HG03521 (cell line): ENCODE results near the gene AIFM1.
"Not testable (repeated sequence)": the region's sequence is repeated elsewhere in the genome, so short reads cannot be mapped to it uniquely, and the experiment has no call there.

Experiments
- ATAC-seq: cut with Tn5 transposase; IDR thresholded peaks from one replicate; pipeline ENCODE4 v1.9.1; 2021; ENCODE audit warnings: mild to moderate bottlenecking, moderate library complexity; ENCODE audit not compliant: unreplicated experiment

AIFM1 gene

DNA sequence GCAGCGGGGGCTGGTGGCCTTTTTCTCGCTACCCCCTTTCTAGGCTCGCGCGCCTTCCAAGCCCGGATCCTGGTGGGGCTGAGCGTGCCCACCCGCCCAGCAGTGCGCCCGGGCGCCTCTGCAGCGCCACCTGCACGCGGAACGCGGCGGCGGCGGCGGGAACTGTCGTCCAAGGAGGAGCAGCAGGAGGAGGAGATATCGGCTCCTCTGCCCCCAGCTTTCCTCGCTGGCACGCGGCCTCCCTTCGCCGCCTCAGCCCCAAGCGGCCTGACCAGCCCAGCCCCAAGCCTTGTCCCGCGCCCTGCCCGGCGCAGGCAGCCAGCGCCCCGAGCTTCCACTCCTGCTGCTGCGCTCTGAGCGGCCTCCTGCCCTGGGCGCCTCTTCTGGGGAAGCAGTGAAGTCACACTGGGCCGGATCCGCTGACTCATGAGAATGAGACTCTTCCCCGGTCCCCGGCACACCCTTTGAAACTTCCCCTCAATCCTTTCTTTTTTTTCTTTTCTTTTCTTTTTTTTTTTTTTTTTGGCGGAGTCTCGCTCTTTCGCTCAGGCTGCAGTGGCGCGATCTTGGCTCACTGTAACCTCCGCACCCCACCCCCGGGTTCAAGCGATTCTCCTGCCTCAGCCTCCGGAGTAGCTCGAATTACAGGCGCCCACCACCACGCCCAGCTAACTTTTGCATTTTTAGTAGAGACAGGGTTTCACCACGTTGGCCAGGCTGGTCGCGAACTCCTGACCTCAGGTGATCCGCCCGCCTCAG lies 44.7 kb downstream of the AIFM1 start:
- ATAC-seq = peak; percentile 66

DNA sequence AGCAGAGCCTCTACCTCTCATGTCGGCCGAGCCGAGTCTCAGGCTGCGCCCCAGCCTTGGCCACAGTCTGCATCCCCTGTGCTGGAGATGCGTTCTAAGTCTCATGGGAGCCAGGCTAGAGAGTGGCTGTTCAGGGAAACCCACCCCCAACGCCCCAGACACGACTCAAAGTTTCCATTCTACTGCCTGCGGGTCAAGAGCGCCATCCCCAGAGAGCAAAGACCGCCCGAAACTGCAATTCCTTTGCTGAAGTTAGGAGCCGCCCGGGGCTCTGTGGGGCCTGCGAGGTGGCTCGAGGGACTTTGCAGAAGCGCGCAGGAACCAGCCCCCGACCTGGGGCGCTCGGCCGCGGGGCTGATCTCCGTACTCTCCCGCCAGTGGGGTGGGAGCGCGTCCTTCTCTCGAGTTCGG lies 45.3 kb downstream of the AIFM1 start:
- peak; percentile 35 for ATAC-seq

DNA sequence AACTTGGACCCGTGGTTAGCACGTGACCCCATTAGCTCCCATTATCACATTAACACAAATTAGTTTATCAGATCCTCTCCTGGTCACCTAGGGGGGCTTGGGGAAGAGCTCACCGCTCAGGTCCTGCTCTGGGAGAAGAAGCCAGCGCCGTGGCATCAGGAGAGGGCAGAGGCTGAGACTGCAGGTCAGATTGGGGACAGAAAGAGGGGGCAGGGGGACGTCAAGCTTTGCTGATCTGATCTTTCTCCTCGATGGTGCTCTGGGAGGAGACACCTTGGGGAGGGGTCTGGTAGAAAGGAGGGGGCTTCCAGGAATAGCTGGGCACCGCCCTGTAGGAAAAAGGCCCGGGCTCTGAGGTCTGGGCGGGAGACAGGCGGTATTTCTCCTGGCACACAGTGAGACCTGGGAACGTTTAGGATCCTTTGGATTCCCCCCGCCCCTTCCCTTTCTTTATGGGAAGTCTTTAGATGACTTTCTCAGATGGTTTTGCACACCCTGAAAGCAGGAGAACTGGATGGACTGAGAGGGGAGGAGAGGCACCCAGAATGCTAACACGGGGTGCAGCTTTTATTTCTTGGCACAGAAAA lies 46.2 kb downstream of the AIFM1 start:
- ATAC-seq = no peak

DNA sequence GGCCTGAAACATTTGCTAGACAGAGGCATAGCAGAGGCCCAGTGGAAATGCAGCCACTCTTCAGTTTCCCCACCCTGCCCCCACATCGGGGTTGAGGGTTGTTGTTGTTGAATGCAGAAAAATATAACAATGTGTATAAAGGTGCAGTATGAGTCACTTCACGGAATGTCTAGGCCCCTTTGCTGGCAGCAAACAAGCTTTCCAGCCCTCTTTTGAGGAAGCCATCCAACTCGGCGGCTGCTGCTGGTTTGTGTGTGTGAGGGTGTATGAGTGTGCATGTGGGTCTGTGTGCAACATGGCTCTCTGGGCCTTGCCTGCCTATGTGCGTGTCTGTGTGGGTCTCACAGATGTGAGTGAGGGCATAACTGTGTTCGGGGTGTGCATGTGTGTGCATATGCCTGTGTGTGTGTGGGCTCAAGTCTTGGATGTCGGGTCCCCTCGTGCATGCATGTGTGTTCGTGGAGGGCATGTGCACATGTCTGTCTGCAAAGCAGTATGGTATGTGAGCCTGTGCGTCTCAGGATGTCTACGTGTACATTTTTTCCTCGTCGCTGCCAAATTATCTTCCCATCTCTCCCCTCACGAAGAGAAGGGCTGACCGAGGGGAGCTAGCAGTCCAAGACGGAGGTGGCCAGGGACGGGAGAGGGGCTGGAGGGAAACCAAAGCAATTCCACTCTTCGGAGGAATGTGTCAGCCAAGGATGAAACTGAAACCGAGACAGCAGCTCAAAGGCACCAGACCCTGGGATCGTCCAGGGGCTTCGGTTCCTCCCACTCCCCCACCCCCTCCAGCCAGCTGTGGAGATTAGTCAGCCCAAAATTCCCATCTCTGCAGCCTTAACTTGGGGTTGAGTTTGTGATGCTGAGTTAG lies 47.0 kb downstream of the AIFM1 start:
- ATAC-seq = no peak

DNA sequence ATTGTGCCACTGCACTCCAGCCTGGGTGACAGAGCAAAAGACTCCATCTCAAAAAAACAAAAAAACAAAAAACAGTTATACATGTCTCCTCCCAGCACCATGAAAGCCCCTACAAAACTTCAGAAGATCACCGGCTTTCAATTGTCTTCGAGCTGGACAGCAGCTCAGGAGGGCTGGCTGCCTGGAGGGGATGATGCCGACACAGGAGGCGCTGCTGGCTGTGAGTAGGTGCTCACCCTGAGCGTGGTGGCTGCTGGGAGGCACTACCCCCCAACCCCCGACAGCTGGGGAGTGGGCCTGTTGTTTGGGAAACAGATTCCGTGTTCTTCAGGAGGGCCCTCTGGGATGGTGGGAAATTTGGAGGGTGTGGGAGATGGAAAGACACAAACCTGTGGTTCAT lies 48.5 kb downstream of the AIFM1 start:
- ATAC-seq = no peak

DNA sequence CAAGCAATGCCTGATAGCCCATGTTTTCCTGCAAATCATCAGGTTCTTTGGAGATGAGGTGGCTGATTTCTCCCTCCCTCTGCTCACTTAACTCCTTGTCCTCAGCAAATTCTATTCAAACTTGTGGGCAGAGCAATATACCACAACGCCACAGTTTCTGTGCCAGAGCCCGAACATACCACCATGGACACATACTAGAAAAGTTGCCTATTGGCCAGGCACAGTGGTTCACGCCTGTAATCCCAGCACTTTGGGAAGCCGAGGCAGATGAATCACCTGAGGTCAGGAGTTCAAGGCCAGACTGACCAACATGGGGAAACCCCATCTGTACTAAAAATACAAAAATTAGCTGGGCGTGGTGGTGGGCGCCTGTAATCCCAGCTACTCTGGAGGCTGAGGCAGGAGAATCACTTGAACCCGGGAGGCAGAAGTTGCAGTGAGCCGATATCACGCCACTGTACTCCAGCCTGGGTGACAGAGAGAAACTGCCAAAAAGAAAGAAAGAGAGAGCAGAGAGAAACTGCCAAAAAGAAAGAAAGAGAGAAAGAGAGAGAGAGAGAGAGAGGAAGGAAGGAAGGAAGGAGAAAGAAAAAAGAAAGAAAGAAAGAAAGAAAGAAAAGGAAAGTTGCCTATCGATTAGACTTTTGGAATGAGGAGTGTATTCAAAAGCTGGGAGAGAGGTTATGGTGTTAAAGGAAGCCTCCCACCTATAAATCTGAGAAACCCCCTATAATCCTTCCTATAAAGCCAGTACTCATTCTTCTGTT lies 50.3 kb downstream of the AIFM1 start:
- not testable (repeated sequence) for ATAC-seq

DNA sequence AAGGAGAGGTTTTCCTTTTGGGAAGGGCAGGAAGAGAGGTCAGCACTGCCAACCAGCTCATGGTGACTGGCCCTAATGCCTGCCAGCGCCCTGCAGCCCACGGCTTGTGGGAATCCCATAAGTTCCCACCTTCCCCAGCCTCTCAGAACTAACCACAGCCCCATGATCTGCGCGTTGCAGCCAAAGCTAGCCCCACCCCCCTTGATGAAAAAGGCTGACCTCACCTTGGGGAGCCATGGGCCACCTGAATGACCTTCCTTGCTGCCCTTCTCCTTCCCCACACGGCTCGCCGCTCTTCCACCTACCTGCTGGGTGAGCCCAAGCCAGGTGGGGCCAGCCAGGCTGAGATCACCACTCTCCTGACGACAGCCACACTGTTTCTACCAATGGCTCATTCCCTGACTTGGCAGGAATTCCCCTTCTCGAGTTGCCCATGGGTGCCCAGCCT lies 51.5 kb downstream of the AIFM1 start:
- no peak for ATAC-seq

DNA sequence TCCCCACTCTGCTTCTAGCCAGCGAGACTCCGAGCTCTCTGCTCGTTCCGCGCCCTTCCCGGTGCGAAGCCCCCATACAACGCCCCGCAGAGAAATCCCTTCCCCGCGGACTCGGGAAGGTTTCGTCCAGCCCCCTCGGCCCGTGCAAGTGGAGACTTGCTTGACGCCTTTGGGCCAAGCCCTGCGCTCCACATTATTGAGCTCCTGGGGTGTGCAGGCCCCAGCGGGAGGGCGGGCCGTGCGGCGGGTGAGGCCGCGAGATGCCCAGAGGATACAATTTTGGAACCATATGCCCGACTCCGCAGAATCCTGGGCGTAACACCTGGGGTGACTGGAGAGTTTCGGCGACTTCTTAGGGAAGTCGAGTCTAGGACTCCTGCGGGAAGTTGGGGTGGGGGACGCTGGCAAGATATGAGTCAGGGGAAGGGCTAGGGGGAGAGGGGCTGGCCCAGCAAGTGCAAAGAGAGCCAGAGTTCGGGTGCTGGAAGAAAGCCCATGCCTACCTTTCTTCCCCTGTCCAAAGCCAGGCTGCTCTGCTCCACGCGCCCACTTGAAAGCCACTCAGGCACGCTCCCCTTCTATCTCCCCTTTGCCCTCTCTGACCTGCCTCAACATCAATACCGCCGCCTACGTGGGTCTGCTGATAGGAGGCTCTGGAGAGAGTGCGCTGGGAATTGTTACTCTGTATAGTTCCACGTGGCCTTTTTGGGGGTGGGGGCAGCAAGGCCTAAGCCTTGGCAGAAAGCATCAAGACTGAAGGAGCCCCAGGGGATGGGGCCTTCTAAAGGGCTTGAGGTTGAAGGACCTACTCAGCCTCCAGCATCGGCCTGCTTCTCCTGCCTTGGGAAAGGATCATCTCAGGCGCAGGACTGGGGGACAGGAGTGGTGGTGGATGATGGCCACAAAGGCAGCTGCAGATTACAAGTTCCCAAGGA lies 54.2 kb downstream of the AIFM1 start:
- no peak for ATAC-seq

DNA sequence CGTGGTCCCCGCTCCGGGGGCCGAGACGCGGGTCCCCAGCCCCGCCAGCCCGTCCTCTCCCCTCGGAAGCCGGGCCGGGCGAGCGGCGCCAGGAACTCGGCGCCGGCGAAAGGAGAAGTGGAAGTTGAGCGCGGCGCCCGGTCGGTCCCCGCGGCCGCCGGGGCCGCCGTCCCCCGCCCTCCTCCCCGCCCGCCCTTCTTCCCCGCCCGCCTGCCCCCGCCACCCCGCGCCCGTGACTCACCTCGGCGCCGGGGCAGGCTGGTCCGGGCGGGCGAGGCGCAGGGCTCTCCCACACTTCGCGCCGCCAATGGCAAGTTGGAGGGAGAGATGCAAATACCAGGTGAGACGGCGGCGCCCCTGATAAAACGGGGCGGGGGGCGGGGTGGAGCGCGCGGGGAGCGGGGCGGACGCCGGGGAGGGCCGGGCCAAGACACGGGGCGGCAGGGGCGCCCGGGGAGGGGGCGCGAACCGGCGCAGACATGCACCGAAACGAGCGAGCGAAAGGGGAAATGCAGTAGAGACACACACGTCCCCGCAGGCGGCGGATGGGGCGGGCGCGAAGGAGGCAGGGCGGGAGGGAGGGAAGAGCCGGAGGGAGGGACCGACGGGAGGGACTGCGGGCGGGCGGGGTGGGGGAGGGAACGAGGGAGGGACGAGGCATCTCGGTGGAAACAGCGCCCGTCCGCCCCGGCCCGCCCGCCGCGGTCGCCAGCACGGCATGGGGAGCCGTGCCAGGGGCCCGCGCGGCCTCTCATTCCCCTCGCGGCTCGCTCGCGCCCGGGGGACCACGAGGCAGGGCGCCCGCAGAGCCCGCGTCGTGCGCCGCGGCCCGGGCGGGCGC lies 55.0 kb downstream of the AIFM1 start, which contains the start of gene ELF4:
ELF4 (minus strand) TSS at position 119 of the 841 bp plus-strand sequence. CDS start 29,167 bp downstream, outside the sequence.
- peak; percentile 34 for ATAC-seq

DNA sequence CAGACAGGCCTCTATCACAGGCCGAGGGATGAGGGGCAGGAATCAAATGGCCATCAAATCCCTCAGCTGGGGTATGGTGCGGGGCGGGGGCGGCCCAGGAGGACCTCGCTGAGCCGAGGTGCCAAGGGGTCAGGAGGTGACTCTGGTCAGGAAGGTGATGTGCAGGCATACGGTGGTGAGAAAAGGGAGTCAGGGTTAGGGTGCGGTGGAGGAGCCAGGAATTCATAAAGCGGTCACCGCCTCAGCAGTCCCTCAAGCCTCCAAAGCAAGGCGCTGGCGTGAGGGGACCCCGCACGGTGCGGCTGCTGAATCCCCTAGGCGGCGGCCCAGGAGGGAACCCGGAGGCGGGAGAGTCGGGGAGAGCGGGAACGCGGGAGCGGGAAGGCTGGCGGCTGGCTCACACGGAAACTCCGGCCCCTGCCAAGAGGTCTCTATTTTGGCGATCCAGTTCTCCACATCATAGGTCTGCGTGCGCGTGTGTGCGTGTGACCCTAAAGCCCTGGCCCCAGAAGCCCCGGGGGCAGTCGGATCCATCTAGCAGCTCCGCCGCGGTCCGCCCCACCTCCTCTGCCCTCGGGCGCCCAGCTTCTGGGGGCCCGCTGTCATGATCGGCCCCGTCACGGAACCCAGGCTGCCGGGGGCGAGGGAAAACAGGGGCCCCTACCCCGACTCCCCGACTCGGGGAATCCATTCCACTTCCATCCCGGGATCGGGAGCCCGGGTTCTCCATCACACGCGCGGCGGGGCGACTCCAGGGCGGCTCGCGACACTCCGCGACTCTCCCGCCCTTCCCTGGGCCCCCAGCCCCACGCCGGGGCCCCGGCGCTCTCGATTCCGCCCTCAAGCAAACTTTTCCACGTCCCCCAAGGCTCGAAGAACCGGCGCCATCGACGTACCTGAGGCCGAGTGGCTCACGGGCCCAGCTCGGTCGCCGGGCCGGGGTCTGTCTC lies 55.9 kb downstream of the AIFM1 start:
- peak; percentile 6 for ATAC-seq

DNA sequence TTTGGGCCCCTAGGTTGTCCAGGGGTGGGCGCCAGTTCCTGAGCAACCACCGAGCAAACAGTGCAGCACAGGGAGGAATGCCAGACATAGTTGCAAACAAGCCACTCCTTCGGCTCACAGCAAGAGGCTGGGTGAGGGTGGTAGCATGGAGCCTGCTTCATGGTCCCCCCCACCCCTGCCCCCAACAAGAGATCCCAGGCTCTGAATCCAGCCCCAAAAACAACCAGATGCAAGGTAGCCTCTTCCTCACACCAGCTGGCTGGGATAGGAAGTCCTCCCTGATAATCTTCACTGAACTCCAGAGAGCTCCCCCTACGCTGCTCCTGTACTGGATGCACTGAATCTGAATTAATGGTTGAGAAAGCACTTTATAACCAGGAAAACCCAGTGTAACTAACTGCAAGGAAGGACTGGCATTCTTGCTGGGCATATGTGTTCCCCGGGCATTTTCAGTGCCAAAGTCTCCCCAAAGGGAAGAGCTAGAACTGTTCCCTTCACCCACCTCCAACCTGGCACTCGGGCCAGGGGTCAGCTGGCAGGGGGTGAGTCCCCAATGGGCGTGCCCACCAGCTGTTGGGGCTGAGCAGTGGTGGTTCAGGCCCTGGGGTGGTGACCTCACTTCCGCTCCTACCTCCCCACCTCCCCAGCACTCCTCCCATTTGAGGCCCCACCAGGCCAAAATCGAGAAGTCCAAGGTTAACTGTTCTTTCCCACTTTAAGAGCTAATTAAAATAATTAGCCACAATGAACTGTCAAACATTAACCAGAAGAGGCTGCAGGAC lies 56.8 kb downstream of the AIFM1 start:
- peak; percentile 60 for ATAC-seq

DNA sequence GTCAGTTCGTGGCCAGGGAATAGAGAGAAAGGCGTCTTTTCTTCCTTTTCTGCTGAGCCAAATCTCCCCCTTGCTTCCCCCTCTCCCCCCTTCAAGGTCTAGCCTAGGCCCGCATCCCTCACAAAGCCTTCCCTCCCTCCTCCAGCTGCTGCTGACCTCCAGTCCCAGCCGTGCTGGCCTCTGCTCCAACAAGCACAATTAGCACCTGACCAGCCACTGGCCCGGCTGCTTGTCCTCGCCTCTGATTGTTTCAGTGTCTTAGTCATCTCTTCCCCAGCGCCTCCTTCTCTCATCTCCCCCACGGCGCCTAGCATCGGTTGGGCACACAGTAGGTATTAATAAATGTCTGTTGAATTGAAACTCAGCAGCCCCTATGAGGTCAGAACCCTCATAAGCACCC lies 59.6 kb downstream of the AIFM1 start:
- no peak for ATAC-seq

DNA sequence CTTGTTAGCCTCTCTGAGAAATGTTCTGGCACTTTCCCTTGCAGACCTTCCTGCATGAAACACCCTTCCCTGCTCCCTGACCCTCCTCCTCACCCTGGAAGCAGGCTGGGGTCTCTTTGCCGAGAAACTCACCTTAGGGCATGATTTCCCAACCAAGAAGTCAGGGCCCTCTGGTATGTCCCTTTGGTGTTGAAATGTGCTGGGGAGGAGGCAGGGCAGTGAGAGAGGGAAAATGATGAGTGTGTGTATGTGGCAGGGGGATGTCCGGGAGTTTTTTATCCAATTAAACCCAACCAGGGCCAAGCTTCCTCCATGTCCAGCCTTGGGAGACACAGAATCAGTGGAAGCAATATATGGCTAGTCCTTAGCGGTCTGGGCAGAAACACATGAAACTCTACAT lies 60.4 kb downstream of the AIFM1 start:
- no peak for ATAC-seq

DNA sequence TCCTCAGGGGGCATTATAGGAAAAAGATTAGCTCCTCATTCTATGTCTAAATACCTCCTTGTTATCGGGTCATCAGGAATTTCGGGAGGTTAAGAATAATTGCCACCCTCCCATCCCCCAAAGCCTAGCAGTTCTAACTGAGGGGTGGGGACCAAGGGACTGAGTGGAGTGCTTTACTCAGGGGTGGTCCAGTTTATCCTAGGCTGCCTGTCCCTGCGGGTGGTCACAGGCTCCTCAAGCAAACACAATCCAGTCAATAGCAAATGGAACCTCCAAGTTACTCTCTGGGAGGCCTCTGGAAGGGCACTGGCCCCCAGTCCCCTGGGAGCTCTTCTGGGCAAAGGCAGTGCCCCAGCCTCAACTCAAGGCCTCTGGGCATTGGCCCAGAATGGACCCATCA lies 62.0 kb downstream of the AIFM1 start:
- ATAC-seq = no peak

DNA sequence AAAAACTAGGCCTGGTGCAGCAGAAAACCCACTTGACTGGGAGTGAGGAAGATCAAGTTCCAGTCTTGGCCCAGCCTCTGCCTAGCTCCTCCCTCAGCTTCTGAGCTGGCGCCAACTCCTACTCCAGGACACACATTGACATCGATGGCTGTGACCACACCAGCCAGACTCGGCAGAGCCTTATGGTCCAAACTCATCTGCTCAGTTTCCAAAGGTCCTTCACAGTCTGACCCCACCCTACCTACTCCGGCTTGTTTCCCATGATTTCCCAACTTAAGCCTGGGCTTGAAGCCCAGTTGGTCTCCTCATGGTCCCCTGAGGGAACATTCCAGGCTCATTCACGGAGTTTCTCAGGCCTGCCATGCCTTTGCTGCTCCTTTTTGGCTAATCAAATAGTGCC lies 65.5 kb downstream of the AIFM1 start:
- no peak for ATAC-seq

DNA sequence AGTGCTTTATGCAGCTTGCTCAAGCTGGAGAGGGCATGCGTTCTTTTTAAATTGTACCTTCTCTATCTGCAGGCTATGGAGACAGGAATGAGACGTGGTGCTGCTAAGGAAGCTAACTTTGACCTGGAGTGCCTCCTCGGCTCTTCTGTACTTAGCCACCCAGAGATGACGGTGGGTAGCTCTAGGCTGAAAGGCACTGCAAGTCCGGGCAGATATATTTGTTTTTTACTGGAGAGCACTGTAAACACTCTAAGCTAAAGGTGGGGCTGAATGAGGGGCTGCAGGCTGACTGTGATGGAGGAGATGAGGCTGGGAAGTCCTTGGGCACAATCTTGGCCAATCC lies 67.5 kb downstream of the AIFM1 start:
- no peak for ATAC-seq
